HCT116 (cell line): ENCODE data around the gene NAALADL2. TPM values are rescaled to one million over a fixed set of nuclear protein-coding genes. Genes with fewer than 3 reads are reported as not detected.

ENCODE experiments used
- ATAC-seq: fragments of 200-7000 bp; cut with Tn5 transposase; 2 replicates; pipeline ENCODE4 v1.9.1; 2020; ENCODE audit warnings: mild to moderate bottlenecking, moderate library complexity
- BruUV-seq: library from RNA; stranded (reverse); fragments of 400-500 nt; replicated peaks from 2 replicates; lab custom pipeline; 2021; lab: Mats Ljungman, UMichigan
- CTCF ChIA-PET: fragments of 300-600 bp; sonication (Branson Sonifier 250); formaldehyde crosslinking; loops from one replicate; lab custom pipeline; 2021; ENCODE audit warnings: antibody characterized with exemption; lab: Charles Lee
- POLR2A ChIA-PET: fragments of 300-600, 350-600 bp; sonication (Branson Sonifier 250); formaldehyde crosslinking; loops from one replicate; lab custom pipeline; 2021; ENCODE audit warnings: antibody characterized with exemption; lab: Charles Lee
- RAD21 ChIA-PET, 2 experiments: fragments of 300-600 bp; sonication (Branson Sonifier 250); formaldehyde crosslinking; loops; one replicate each; lab custom pipeline; 2023; ENCODE audit warnings: low total read pairs in 2 of 2; ENCODE audit not compliant: uncharacterized antibody in 2 of 2, unreplicated experiment in 2 of 2, low non-redundant PET in 1 of 2; lab: Charles Lee
- DNase-seq: peaks from one replicate; pipeline ENCODE4 v3.0.0-alpha.2; 2010; ENCODE audit warnings: low read depth, low spot score
- H2AFZ ChIP-seq: fragments of 200-600 bp; shearing (Covaris generic), sonication (generic); 2 replicates; pipeline ENCODE4 v1.6.1; 2017; ENCODE audit warnings: low read depth, mixed run types, mixed read lengths, antibody characterized with exemption, low read length; ENCODE audit not compliant: poor library complexity, severe bottlenecking
- H3K27ac ChIP-seq: 2 replicates; pipeline ENCODE4 v1.5.1; 2012; ENCODE audit warnings: low read depth, low read length
- H3K27me3 ChIP-seq: fragments of 200-600 bp; sonication (generic); 2 replicates; pipeline ENCODE4 v1.6.1; 2016; ENCODE audit warnings: mixed run types, low read length, mixed read lengths; ENCODE audit not compliant: insufficient read depth
- H3K36me3 ChIP-seq, 2 experiments: fragments of 200-500 bp in 1 of 2; fragments of 200-600 bp in 1 of 2; sonication (Bioruptor generic) in 1 of 2; sonication (generic) in 1 of 2; 2 replicates each; pipeline versions ENCODE4 v1.5.1 to v1.6.1; 2014 to 2016; ENCODE audit warnings: low read length in 2 of 2, inconsistent platforms in 1 of 2, mixed read lengths in 1 of 2, mixed run types in 1 of 2; ENCODE audit not compliant: insufficient read depth in 2 of 2, control insufficient read depth in 1 of 2
- H3K4me1 ChIP-seq, 2 experiments: fragments of 200-600 bp in 1 of 2; sonication (generic) in 1 of 2; 2 replicates each; pipeline versions ENCODE4 v1.5.1 to v1.6.1; 2012 to 2017; ENCODE audit warnings: low read length in 2 of 2, inconsistent platforms in 1 of 2, mild to moderate bottlenecking in 1 of 2, mixed read lengths in 1 of 2, mixed run types in 1 of 2, moderate library complexity in 1 of 2; ENCODE audit not compliant: insufficient read depth in 2 of 2, control insufficient read depth in 1 of 2
- H3K4me2 ChIP-seq: fragments of 200-600 bp; sonication (generic); 2 replicates; pipeline ENCODE4 v1.6.1; 2017; ENCODE audit warnings: mixed run types, low read length, mixed read lengths
- H3K4me3 ChIP-seq, 2 experiments: fragments of 200-600 bp in 1 of 2; sonication (generic) in 1 of 2; replicated peaks in 1 of 2; 2 replicates each; pipeline ENCODE4 v1.5.1; 2011 to 2016; ENCODE audit warnings: low read length in 2 of 2, control low read depth in 1 of 2, low read depth in 1 of 2, mild to moderate bottlenecking in 1 of 2, mixed read lengths in 1 of 2, mixed run types in 1 of 2
- H3K79me2 ChIP-seq: fragments of 200-600 bp; sonication (generic); 2 replicates; pipeline ENCODE4 v1.6.1; 2017; ENCODE audit warnings: mild to moderate bottlenecking, mixed run types, low read length, moderate library complexity, mixed read lengths; ENCODE audit not compliant: insufficient read depth
- H3K9ac ChIP-seq: fragments of 200-600 bp; sonication (generic); 2 replicates; pipeline ENCODE4 v1.6.1; 2016; ENCODE audit warnings: low read length, mixed read lengths
- H3K9me2 ChIP-seq: fragments of 200-600 bp; sonication (generic), shearing (Covaris generic); 2 replicates; pipeline ENCODE4 v1.6.1; 2017; ENCODE audit warnings: mixed run types, mild to moderate bottlenecking, moderate library complexity; ENCODE audit not compliant: insufficient read depth
- H3K9me3 ChIP-seq, 2 experiments: fragments of 200-500 bp in 1 of 2; fragments of 200-600 bp in 1 of 2; sonication (Bioruptor generic) in 1 of 2; sonication (generic) in 1 of 2; 2 replicates each; pipeline ENCODE4 v1.6.1; 2014 to 2017; ENCODE audit warnings: low read length in 2 of 2, mixed read lengths in 2 of 2, inconsistent platforms in 1 of 2, low read depth in 1 of 2, mild to moderate bottlenecking in 1 of 2, mixed run types in 1 of 2, moderate library complexity in 1 of 2; ENCODE audit not compliant: control insufficient read depth in 1 of 2, insufficient read depth in 1 of 2
- H4K20me1 ChIP-seq: fragments of 200-600 bp; sonication (generic), shearing (Covaris generic); 2 replicates; pipeline ENCODE4 v1.6.1; 2017; ENCODE audit warnings: mixed run types, mild to moderate bottlenecking, moderate library complexity; ENCODE audit not compliant: insufficient read depth
- CBX3 ChIP-seq: IDR thresholded peaks from 2 replicates; pipeline ENCODE4 v1.6.1; 2012; ENCODE audit warnings: low read depth
- ELF1 ChIP-seq: IDR thresholded peaks from 2 replicates; pipeline ENCODE4 v1.6.1; 2012; ENCODE audit warnings: low read depth, borderline replicate concordance
- EZH2 ChIP-seq: fragments of 200-600 bp; sonication (generic); IDR thresholded peaks from 2 replicates; pipeline ENCODE4 v1.6.1; 2017; ENCODE audit warnings: antibody characterized with exemption, mixed run types
- FOSL1 ChIP-seq: IDR thresholded peaks from 2 replicates; pipeline ENCODE4 v1.6.1; 2012; ENCODE audit warnings: low read depth
- JUND ChIP-seq: IDR thresholded peaks from 2 replicates; pipeline ENCODE4 v1.6.1; 2012
- POLR2A ChIP-seq: IDR thresholded peaks from 2 replicates; pipeline ENCODE4 v1.7.0; 2011; ENCODE audit warnings: borderline replicate concordance; ENCODE audit not compliant: insufficient read depth, insufficient read length; ENCODE audit errors: extremely low read depth
- SIN3A ChIP-seq: IDR thresholded peaks from 2 replicates; pipeline ENCODE4 v1.6.1; 2012; ENCODE audit warnings: low read depth
- SRF ChIP-seq: IDR thresholded peaks from 2 replicates; pipeline ENCODE4 v1.6.1; 2012; ENCODE audit warnings: low read depth
- YY1 ChIP-seq: IDR thresholded peaks from 2 replicates; pipeline ENCODE4 v1.6.1; 2011; ENCODE audit warnings: low read length, low read depth, moderate library complexity, mild to moderate bottlenecking; ENCODE audit not compliant: insufficient replicate concordance; ENCODE audit errors: extremely low read depth
- ZNF274 ChIP-seq: fragments of 200-500 bp; sonication (Bioruptor generic); IDR thresholded peaks from 2 replicates; pipeline ENCODE4 v1.6.1; 2014; ENCODE audit warnings: mild to moderate bottlenecking, low read depth, low read length, inconsistent platforms
- intact Hi-C: fragments of 100-400 bp; cut with micrococcal nuclease; formaldehyde crosslinking; loops from 2 replicates; pipeline ENCODE4 v1.10.0; 2022
- total RNA-seq: library from RNA; stranded (reverse); gene quantifications from one replicate; pipeline ENCODE4 v1.2.1, GENCODE V29; 2021; ENCODE audit not compliant: unreplicated experiment
- TF ChIP-seq, protein P1 (sequence below): IDR thresholded peaks from 2 replicates; pipeline ENCODE4 v1.6.1; 2011; ENCODE audit warnings: mild to moderate bottlenecking, low read length, moderate library complexity; ENCODE audit not compliant: insufficient replicate concordance; ENCODE audit errors: extremely low read depth
- TF ChIP-seq, protein P2 (sequence below): IDR thresholded peaks from 2 replicates; pipeline ENCODE4 v1.6.1; 2012
- TF ChIP-seq, protein P3 (sequence below): IDR thresholded peaks from 2 replicates; pipeline ENCODE4 v1.6.1; 2012
- TF ChIP-seq, protein P4 (sequence below): IDR thresholded peaks from 2 replicates; pipeline ENCODE4 v1.6.1; 2012; ENCODE audit warnings: low read depth

NAALADL2 gene
- total RNA-seq, 1 experiment from 2014 or later, result 2.9 TPM

DNA sequence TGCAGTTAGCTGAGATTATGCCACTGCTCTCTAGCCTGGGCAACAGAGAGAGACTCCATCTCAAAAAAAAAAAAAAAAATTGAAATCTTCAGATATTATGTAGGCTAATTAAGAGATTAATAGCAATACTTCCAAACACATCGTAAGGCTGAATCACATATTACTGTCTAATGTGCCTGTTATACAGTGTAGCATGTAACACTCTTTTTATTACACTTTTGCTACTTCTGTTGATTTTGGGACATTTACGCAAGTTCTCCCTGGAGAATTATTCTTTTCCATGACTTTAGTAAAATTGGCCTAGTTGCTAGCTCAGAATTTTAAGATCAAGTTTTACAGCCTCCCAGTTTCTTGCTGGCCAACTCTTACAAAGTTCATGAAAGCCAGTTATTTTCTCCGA lies 605.2 kb downstream of the NAALADL2 start:
- no peaks in the 10 kb centered on the region for H3K9me2 ChIP-seq

More for the DNA sequence above, 605.2 kb downstream of the NAALADL2 start:
- Histone ChIP-seq H3K9me3 (no peaks in the 10 kb centered on the region), H3K9ac (no peak overlapping the region), H3K27me3 (no peaks in the 10 kb centered on the region), H3K4me2 (no peak overlapping the region), H2AFZ (no peak overlapping the region), H3K79me2 (no peaks in the 10 kb centered on the region), H3K36me3 (no peaks in the 10 kb centered on the region), H3K4me1 (no peaks in the 10 kb centered on the region), H3K4me3 (no peak overlapping the region), H4K20me1 (no peaks in the 10 kb centered on the region), H3K27ac (no peak overlapping the region)
- TF ChIP-seq YY1 (no peak), FOSL1 (no peak), POLR2A (no peak), JUND (no peak), SRF (no peak), ELF1 (no peak), EZH2 (no peak), ZNF274 (no peak), CBX3 (no peak), SIN3A (no peak)
- TF ChIP-seq, protein P1, sequence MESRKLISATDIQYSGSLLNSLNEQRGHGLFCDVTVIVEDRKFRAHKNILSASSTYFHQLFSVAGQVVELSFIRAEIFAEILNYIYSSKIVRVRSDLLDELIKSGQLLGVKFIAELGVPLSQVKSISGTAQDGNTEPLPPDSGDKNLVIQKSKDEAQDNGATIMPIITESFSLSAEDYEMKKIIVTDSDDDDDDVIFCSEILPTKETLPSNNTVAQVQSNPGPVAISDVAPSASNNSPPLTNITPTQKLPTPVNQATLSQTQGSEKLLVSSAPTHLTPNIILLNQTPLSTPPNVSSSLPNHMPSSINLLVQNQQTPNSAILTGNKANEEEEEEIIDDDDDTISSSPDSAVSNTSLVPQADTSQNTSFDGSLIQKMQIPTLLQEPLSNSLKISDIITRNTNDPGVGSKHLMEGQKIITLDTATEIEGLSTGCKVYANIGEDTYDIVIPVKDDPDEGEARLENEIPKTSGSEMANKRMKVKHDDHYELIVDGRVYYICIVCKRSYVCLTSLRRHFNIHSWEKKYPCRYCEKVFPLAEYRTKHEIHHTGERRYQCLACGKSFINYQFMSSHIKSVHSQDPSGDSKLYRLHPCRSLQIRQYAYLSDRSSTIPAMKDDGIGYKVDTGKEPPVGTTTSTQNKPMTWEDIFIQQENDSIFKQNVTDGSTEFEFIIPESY, result no peak
- TF ChIP-seq, protein P2, sequence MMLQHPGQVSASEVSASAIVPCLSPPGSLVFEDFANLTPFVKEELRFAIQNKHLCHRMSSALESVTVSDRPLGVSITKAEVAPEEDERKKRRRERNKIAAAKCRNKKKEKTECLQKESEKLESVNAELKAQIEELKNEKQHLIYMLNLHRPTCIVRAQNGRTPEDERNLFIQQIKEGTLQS, result no peak
- TF ChIP-seq, protein P3, sequence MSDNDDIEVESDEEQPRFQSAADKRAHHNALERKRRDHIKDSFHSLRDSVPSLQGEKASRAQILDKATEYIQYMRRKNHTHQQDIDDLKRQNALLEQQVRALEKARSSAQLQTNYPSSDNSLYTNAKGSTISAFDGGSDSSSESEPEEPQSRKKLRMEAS, result no peak
- TF ChIP-seq, protein P4, sequence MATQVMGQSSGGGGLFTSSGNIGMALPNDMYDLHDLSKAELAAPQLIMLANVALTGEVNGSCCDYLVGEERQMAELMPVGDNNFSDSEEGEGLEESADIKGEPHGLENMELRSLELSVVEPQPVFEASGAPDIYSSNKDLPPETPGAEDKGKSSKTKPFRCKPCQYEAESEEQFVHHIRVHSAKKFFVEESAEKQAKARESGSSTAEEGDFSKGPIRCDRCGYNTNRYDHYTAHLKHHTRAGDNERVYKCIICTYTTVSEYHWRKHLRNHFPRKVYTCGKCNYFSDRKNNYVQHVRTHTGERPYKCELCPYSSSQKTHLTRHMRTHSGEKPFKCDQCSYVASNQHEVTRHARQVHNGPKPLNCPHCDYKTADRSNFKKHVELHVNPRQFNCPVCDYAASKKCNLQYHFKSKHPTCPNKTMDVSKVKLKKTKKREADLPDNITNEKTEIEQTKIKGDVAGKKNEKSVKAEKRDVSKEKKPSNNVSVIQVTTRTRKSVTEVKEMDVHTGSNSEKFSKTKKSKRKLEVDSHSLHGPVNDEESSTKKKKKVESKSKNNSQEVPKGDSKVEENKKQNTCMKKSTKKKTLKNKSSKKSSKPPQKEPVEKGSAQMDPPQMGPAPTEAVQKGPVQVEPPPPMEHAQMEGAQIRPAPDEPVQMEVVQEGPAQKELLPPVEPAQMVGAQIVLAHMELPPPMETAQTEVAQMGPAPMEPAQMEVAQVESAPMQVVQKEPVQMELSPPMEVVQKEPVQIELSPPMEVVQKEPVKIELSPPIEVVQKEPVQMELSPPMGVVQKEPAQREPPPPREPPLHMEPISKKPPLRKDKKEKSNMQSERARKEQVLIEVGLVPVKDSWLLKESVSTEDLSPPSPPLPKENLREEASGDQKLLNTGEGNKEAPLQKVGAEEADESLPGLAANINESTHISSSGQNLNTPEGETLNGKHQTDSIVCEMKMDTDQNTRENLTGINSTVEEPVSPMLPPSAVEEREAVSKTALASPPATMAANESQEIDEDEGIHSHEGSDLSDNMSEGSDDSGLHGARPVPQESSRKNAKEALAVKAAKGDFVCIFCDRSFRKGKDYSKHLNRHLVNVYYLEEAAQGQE, result no peak
- no TSS peak for BruUV-seq
- DNase-seq, result no peak
- intact Hi-C loops, result no loop called here
- ChIA-PET CTCF (no interaction called here), RAD21 (interaction anchor here in 1 of 2 experiments (0.7 kb wide), 1 partner anchor 1908 kb away, joined by 3 read pairs; no protein-coding TSS in a partner anchor), POLR2A (no interaction called here)
- no peak for ATAC-seq
